Pancreas (tissue), 10 donors: ENCODE measurements around the gene MEIS1. TPM values are rescaled to one million over a fixed set of nuclear protein-coding genes. Genes with fewer than 3 reads are reported as not detected.

Experiments
- ATAC-seq, 4 donors: fragments of 200-7000 bp; cut with Tn5 transposase; one replicate each; pipeline versions ENCODE4 v1.8.0 to v1.9.1; 2020; ENCODE audit warnings: mild to moderate bottlenecking in 4 of 4, moderate library complexity in 4 of 4
- DNase-seq, 6 donors: peaks; one replicate each; pipeline ENCODE4 v3.0.0-alpha.2; 2020
- FAIRE-seq: peaks from 2 replicates; lab custom pipeline; 2012; peaks lifted over from hg19 to GRCh38; lab: Jason Lieb, UNC
- H3K27ac ChIP-seq, 4 donors: fragments of 200-600 bp; sonication (generic); 1 replicate in 3 of 4; 2 replicates in 1 of 4; pipeline versions ENCODE4 v1.5.0 to v1.8.0; 2020
- H3K27me3 ChIP-seq, 4 donors: fragments of 200-600 bp; one replicate each; pipeline ENCODE4 v1.8.0; 2021
- H3K36me3 ChIP-seq, 3 donors: fragments of 200-600 bp; sonication (generic) in 1 of 3; one replicate each; pipeline versions ENCODE4 v1.5.0 to v1.8.0; 2020 to 2021
- H3K4me1 ChIP-seq, 3 donors: fragments of 200-600 bp; one replicate each; pipeline ENCODE4 v1.8.0; 2021
- H3K4me3 ChIP-seq, 4 donors: fragments of 200-600 bp; sonication (generic) in 2 of 4; one replicate each; pipeline versions ENCODE4 v1.5.0 to v1.8.0; 2020 to 2021
- H3K9me3 ChIP-seq, 4 donors: fragments of 200-600 bp; one replicate each; pipeline ENCODE4 v1.8.0; 2021
- CTCF ChIP-seq, 4 donors: fragments of 200-600 bp; sonication (generic) in 3 of 4; IDR thresholded peaks; one replicate each; pipeline versions ENCODE4 v1.5.0 to v1.8.0; 2021; ENCODE audit warnings: antibody characterized with exemption in 4 of 4
- whole genome bisulfite sequencing, 2 donors: extraction: QIAGEN DNeasy Blood & Tissue Kit; methylation state at CpG; one replicate each; pipeline ENCODE4 v1.1.7; 2013; 5-methylcytosine and 5-hydroxymethylcytosine counted together
- intact Hi-C, 3 donors: fragments of 100-400 bp; cut with DNase I; formaldehyde crosslinking; loops; one replicate each; pipeline versions ENCODE4 v1.11.1 to v1.14.2; 2022
- polyA plus RNA-seq, 2 donors: library from polyadenylated mRNA; stranded (reverse); fragments of 200-250 nt; gene quantifications; one replicate each; pipeline ENCODE4 v1.2.3, GENCODE V29; 2013
- total RNA-seq, 6 donors: library from RNA; stranded (reverse); fragmentation: NEBNext Ultra II Directional in 4 of 6; extraction: Animal tissue kit (Norgen Biotek cat#: 25700) in 4 of 6; gene quantifications; one replicate each; pipeline versions ENCODE4 v1.2.1 to v1.2.4, GENCODE V29; 2021 to 2023
- donor health status: healthy with polysubstance abuse.
- donor health status: DM: no; HTN: no; CAD: no; lungs with moderate emphysema.
- donor health status: DM: no; HTN: no; CAD: no.
- donor health status: control.
- donor health status: control.
- donor health status: Bipolar disorder and iron deficiency.
- donor health status: DM: yes; HTN: yes; CAD: no.
- donor health status: DM: no; HTN: no; CAD: no.
- donor health status: DM: no; HTN: no; CAD: no.
- donor health status: DM: yes; HTN: yes; CAD: no.

MEIS1 gene
- total and polyA plus RNA-seq, 8 donors, result 41.3 to 129 (median 58.4) TPM

- no peak for FAIRE-seq
- Histone ChIP-seq H3K4me1 (peaks cover 57 to 76% (median 61%) of the 10 kb centered on the region in 3 donors), H3K36me3 (peaks cover 0 to 6% (median 5%) of the 10 kb centered on the region in 3 donors), H3K27me3 (no peaks in the 10 kb centered on the region), H3K9me3 (no peaks in the 10 kb centered on the region), H3K27ac (peak overlapping the region in 3 of 4 donors; percentile 29 to 60 (median 52)), H3K4me3 (no peak overlapping the region)
- DNase-seq, result peak in 2 of 6 donors; percentile 37 to 55
- 35 to 38% methylated on average over 11 of the region's 11 CpGs for WGBS, 2 donors
- intact Hi-C loops, result no loop called here
- peak; percentile 12 to 40 (median 16) for ATAC-seq
- no peak for TF ChIP-seq CTCF (IDR thresholded peaks at IDR 0.05)
Observed at GRCh38 chr2:66469214-66469902, 34.4 kb downstream of the MEIS1 start.

- H3K4me1 ChIP-seq, result peaks cover 49 to 68% (median 61%) of the 10 kb centered on the region in 3 donors
- no peaks in the 10 kb centered on the region for H3K9me3 ChIP-seq
- DNase-seq (no peak), ATAC-seq (peak; percentile 66 to 77 (median 70)), FAIRE-seq (no peak)
- no peak for TF ChIP-seq CTCF (IDR thresholded peaks at IDR 0.05)
- H3K4me3 ChIP-seq, result no peak overlapping the region
- WGBS, 2 donors, result 1 to 7% methylated on average over 2 of the region's 2 CpGs
- H3K27me3 ChIP-seq, result no peaks in the 10 kb centered on the region
- peaks cover 0 to 5% (median 0%) of the 10 kb centered on the region in 3 donors for H3K36me3 ChIP-seq
- H3K27ac ChIP-seq, result peak overlapping the region in 3 of 4 donors; percentile 29 to 60 (median 52)
- intact Hi-C loops, result no loop called here
Observed at GRCh38 chr2:66470199-66470598, 35.3 kb downstream of the MEIS1 start.

GRCh38 chr2:66472225-66472843 is 37.4 kb downstream of the MEIS1 start:
- TF ChIP-seq CTCF (IDR thresholded peaks at IDR 0.05), result no peak
- Histone ChIP-seq H3K27me3 (no peaks in the 10 kb centered on the region), H3K36me3 (peaks cover 0 to 10% (median under 1%) of the 10 kb centered on the region in 3 donors), H3K9me3 (no peaks in the 10 kb centered on the region), H3K27ac (no peak overlapping the region), H3K4me3 (no peak overlapping the region), H3K4me1 (peaks cover 37 to 52% (median 47%) of the 10 kb centered on the region in 3 donors)
- DNase-seq (no peak), FAIRE-seq (no peak), ATAC-seq (no peak)
- 52 to 57% methylated on average over 5 of the region's 5 CpGs for WGBS, 2 donors
- intact Hi-C loops, result no loop called here

GRCh38 chr2:66477135-66477842 is 42.4 kb downstream of the MEIS1 start:
- Histone ChIP-seq H3K4me1 (peaks cover 35 to 45% (median 41%) of the 10 kb centered on the region in 3 donors), H3K27ac (peak overlapping the region in 2 of 4 donors; percentile 27 to 43)
- no peak for FAIRE-seq

More at GRCh38 chr2:66477135-66477842, 42.4 kb downstream of the MEIS1 start:
- peaks cover 0 to 10% (median 7%) of the 10 kb centered on the region in 3 donors for H3K36me3 ChIP-seq
- H3K9me3 ChIP-seq, result no peaks in the 10 kb centered on the region
- WGBS, 2 donors, result 76 to 78% methylated on average over 4 of the region's 4 CpGs
- no peak for TF ChIP-seq CTCF (IDR thresholded peaks at IDR 0.05)
- H3K27me3 ChIP-seq, result no peaks in the 10 kb centered on the region
- peak; percentile 4 to 20 (median 16) for ATAC-seq
- intact Hi-C loops, result no loop called here
- H3K4me3 ChIP-seq, result no peak overlapping the region
- no peak for DNase-seq
